H1 (cell line): ENCODE data around the gene USP10. TPM values are rescaled to one million over a fixed set of nuclear protein-coding genes. Genes with fewer than 3 reads are reported as not detected.

Source experiments
- CTCF ChIA-PET: fragments of 300-600 bp; sonication (Branson Sonifier 250); formaldehyde crosslinking; loops from one replicate; lab custom pipeline; 2021; ENCODE audit not compliant: partially characterized antibody; lab: Charles Lee
- POLR2A ChIA-PET: fragments of 300-600 bp; sonication (Branson Sonifier 250); formaldehyde crosslinking; loops from one replicate; lab custom pipeline; 2021; ENCODE audit warnings: inconsistent platforms; ENCODE audit not compliant: partially characterized antibody; lab: Charles Lee
- DNase-seq, 2 experiments: peaks; one replicate each; pipeline versions ENCODE4 v3.0.0 to v3.0.0-alpha.2; 2010 to 2022; ENCODE audit warnings: low spot score in 2 of 2, low read depth in 1 of 2, mixed read lengths in 1 of 2
- FAIRE-seq: peaks from 2 replicates; lab custom pipeline; 2011; peaks lifted over from hg19 to GRCh38; lab: Jason Lieb, UNC
- H2AFZ ChIP-seq: 2 replicates; pipeline ENCODE4 v1.8.1; 2012; ENCODE audit warnings: low read length, inconsistent platforms
- H2AK5ac ChIP-seq: 2 replicates; pipeline ENCODE4 v1.6.1; 2013; ENCODE audit warnings: low read depth, low read length
- H2BK120ac ChIP-seq: replicated peaks from 2 replicates; pipeline ENCODE3; 2013; ENCODE audit warnings: low read depth, low read length, inconsistent platforms
- H2BK12ac ChIP-seq: 2 replicates; pipeline ENCODE4 v1.6.1; 2013; ENCODE audit warnings: low read depth, low read length
- H2BK15ac ChIP-seq: 2 replicates; pipeline ENCODE4 v1.6.1; 2013; ENCODE audit warnings: low read length
- H2BK20ac ChIP-seq: 2 replicates; pipeline ENCODE4 v1.6.1; 2013; ENCODE audit warnings: low read length
- H2BK5ac ChIP-seq: 2 replicates; pipeline ENCODE4 v1.6.1; 2013; ENCODE audit warnings: low read depth, low read length
- H3K14ac ChIP-seq: 2 replicates; pipeline ENCODE4 v1.6.1; 2013; ENCODE audit warnings: inconsistent platforms; ENCODE audit not compliant: insufficient read length
- H3K18ac ChIP-seq: 2 replicates; pipeline ENCODE4 v1.6.1; 2013; ENCODE audit warnings: low read length; ENCODE audit errors: extremely low read depth
- H3K23ac ChIP-seq: 2 replicates; pipeline ENCODE4 v1.6.1; 2013; ENCODE audit warnings: inconsistent platforms; ENCODE audit not compliant: insufficient read length
- H3K23me2 ChIP-seq: 2 replicates; pipeline ENCODE4 v1.6.1; 2013; ENCODE audit warnings: low read depth, low read length
- H3K27ac ChIP-seq: 2 replicates; pipeline ENCODE4 v1.6.1; 2011; ENCODE audit warnings: low read depth, low read length, inconsistent platforms
- H3K27me3 ChIP-seq, 4 experiments: replicated peaks in 1 of 4; 1 replicate in 1 of 4; 2 replicates in 3 of 4; pipeline versions ENCODE4 v1.6.1 to v1.8.1; 2011 to 2013; ENCODE audit warnings: low read length in 3 of 4, mild to moderate bottlenecking in 3 of 4, inconsistent platforms in 2 of 4, mixed read lengths in 2 of 4, moderate library complexity in 1 of 4; ENCODE audit not compliant: control insufficient read depth in 3 of 4, insufficient read depth in 3 of 4; ENCODE audit errors: extremely low read depth in 1 of 4
- H3K36me3 ChIP-seq, 4 experiments: 2 replicates each; pipeline versions ENCODE4 v1.6.1 to v1.8.1; 2011 to 2013; ENCODE audit warnings: mild to moderate bottlenecking in 4 of 4, low read length in 3 of 4, moderate library complexity in 2 of 4, control low read depth in 1 of 4, inconsistent platforms in 1 of 4; ENCODE audit not compliant: insufficient read depth in 4 of 4, control insufficient read depth in 2 of 4
- H3K4ac ChIP-seq: replicated peaks from 2 replicates; pipeline ENCODE3; 2013; ENCODE audit warnings: low read length, low read depth, mixed read lengths, inconsistent platforms; ENCODE audit not compliant: insufficient read length
- H3K4me1 ChIP-seq, 4 experiments: replicated peaks in 1 of 4; 1 replicate in 1 of 4; 2 replicates in 3 of 4; pipeline versions ENCODE4 v1.6.1 to v1.8.1; 2011 to 2013; ENCODE audit warnings: low read length in 3 of 4, inconsistent platforms in 2 of 4, mixed read lengths in 1 of 4; ENCODE audit not compliant: insufficient read depth in 4 of 4, control insufficient read depth in 3 of 4
- H3K4me2 ChIP-seq, 2 experiments: 2 replicates each; pipeline versions ENCODE4 v1.6.1 to v1.8.1; 2011 to 2013; ENCODE audit warnings: low read depth in 2 of 2, low read length in 2 of 2, control low read depth in 1 of 2, inconsistent platforms in 1 of 2, mild to moderate bottlenecking in 1 of 2; ENCODE audit not compliant: insufficient read depth in 1 of 2
- H3K4me3 ChIP-seq, 4 experiments: fragments of 200-600, 300-600 bp in 1 of 4; sonication (generic), shearing (Covaris generic), sonication (Bioruptor Twin) in 1 of 4; 2 replicates each; pipeline versions ENCODE4 v1.5.1 to v1.8.1; 2011 to 2016; ENCODE audit warnings: low read length in 4 of 4, low read depth in 3 of 4, control low read depth in 2 of 4, inconsistent platforms in 2 of 4, mild to moderate bottlenecking in 2 of 4, mixed read lengths in 1 of 4, moderate library complexity in 1 of 4; ENCODE audit not compliant: insufficient read depth in 2 of 4; ENCODE audit errors: extremely low read depth in 1 of 4
- H3K56ac ChIP-seq: replicated peaks from 2 replicates; pipeline ENCODE3; 2013; ENCODE audit warnings: low read depth, mild to moderate bottlenecking, mixed read lengths, low read length, inconsistent platforms; ENCODE audit not compliant: insufficient read length
- H3K79me1 ChIP-seq: 2 replicates; pipeline ENCODE4 v1.6.1; 2013; ENCODE audit warnings: low read depth, low read length, control low read depth
- H3K79me2 ChIP-seq, 2 experiments: 2 replicates each; pipeline versions ENCODE4 v1.6.1 to v1.8.1; 2012 to 2013; ENCODE audit warnings: low read length in 2 of 2, mild to moderate bottlenecking in 2 of 2, inconsistent platforms in 1 of 2; ENCODE audit not compliant: insufficient read depth in 2 of 2, control insufficient read depth in 1 of 2
- H3K9ac ChIP-seq, 4 experiments: replicated peaks in 1 of 4; 1 replicate in 1 of 4; 2 replicates in 3 of 4; pipeline versions ENCODE4 v1.6.1 to v1.8.1; 2011 to 2013; ENCODE audit warnings: low read depth in 3 of 4, low read length in 3 of 4, control low read depth in 2 of 4, mild to moderate bottlenecking in 2 of 4, moderate library complexity in 2 of 4, inconsistent platforms in 1 of 4; ENCODE audit errors: extremely low read depth in 1 of 4
- H3K9me3 ChIP-seq, 2 experiments: 2 replicates each; pipeline versions ENCODE4 v1.6.1 to v1.8.1; 2012 to 2013; ENCODE audit warnings: mild to moderate bottlenecking in 2 of 2, moderate library complexity in 2 of 2, control low read depth in 1 of 2, inconsistent platforms in 1 of 2, low read depth in 1 of 2, low read length in 1 of 2, mixed read lengths in 1 of 2; ENCODE audit not compliant: insufficient read depth in 2 of 2
- H4K20me1 ChIP-seq, 2 experiments: replicated peaks in 1 of 2; 2 replicates each; pipeline versions ENCODE3 to v1.8.1; 2011 to 2013; ENCODE audit warnings: inconsistent platforms in 2 of 2, low read length in 2 of 2, mild to moderate bottlenecking in 1 of 2; ENCODE audit not compliant: insufficient read depth in 2 of 2, control insufficient read depth in 1 of 2
- H4K5ac ChIP-seq: 2 replicates; pipeline ENCODE4 v1.6.1; 2013; ENCODE audit warnings: low read length, low read depth, mixed read lengths, inconsistent platforms; ENCODE audit not compliant: insufficient read length
- H4K8ac ChIP-seq: 2 replicates; pipeline ENCODE4 v1.8.0; 2013; ENCODE audit warnings: mild to moderate bottlenecking, moderate library complexity, low read length, inconsistent platforms; ENCODE audit not compliant: insufficient read depth; ENCODE audit errors: extremely low read depth
- H4K91ac ChIP-seq: replicated peaks from 2 replicates; pipeline ENCODE3; 2013; ENCODE audit warnings: low read length, mixed read lengths, inconsistent platforms; ENCODE audit not compliant: insufficient read length
- CBX5 ChIP-seq: fragments of 300-800, 300-1000 bp; sonication (generic); IDR thresholded peaks from 2 replicates; pipeline ENCODE4 v1.7.1; 2016; ENCODE audit warnings: antibody characterized with exemption, low read length, low read depth
- CEBPB ChIP-seq: IDR thresholded peaks from 2 replicates; pipeline ENCODE4 v1.6.1; 2012; ENCODE audit warnings: low read depth, low read length
- CHD2 ChIP-seq: IDR thresholded peaks from 2 replicates; pipeline ENCODE4 v1.6.1; 2012; ENCODE audit warnings: low read length, improper control_type of control experiment
- EGR1 ChIP-seq: IDR thresholded peaks from 2 replicates; pipeline ENCODE4 v1.6.1; 2011; ENCODE audit warnings: low read depth, low read length, borderline replicate concordance
- EZH2 ChIP-seq: fragments of 200-600 bp; sonication (generic); IDR thresholded peaks from 2 replicates; pipeline ENCODE4 v1.7.1; 2012; ENCODE audit warnings: low read depth, mild to moderate bottlenecking, moderate library complexity, low read length, inconsistent platforms; ENCODE audit not compliant: severe bottlenecking
- JUND ChIP-seq: IDR thresholded peaks from 2 replicates; pipeline ENCODE4 v1.6.1; 2011; ENCODE audit warnings: mild to moderate bottlenecking, improper control_type of control experiment, low read length
- KDM4A ChIP-seq: IDR thresholded peaks from one replicate; pipeline ENCODE4 v1.7.1; 2012; ENCODE audit warnings: low read depth, mild to moderate bottlenecking, moderate library complexity, low read length, inconsistent platforms; ENCODE audit not compliant: severe bottlenecking
- SIN3A ChIP-seq, 2 experiments: IDR thresholded peaks in 1 of 2; conservative IDR thresholded peaks in 1 of 2; 2 replicates each; pipeline ENCODE4 v1.6.1; 2011 to 2012; ENCODE audit warnings: low read length in 2 of 2, improper control_type of control experiment in 1 of 2, low read depth in 1 of 2, mild to moderate bottlenecking in 1 of 2
- SRF ChIP-seq: IDR thresholded peaks from 2 replicates; pipeline ENCODE4 v1.6.1; 2011; ENCODE audit warnings: mild to moderate bottlenecking, low read depth, low read length, moderate library complexity
- TCF12 ChIP-seq: IDR thresholded peaks from 2 replicates; pipeline ENCODE4 v1.6.1; 2011; ENCODE audit warnings: low read depth, mild to moderate bottlenecking, low read length
- polyA plus RNA-seq, 7 experiments: library from polyadenylated mRNA; depleted of rRNA in 3 of 7; stranded (reverse) in 5 of 7; unstranded in 2 of 7; fragments of >200 nt in 5 of 7; fragments of 200-250 nt in 2 of 7; gene quantifications; 1 replicate in 5 of 7; 2 replicates in 1 of 7; 4 replicates in 1 of 7; pipeline versions ENCODE4 v1.2.1 to v1.2.3, GENCODE V29; 2011 to 2013; ENCODE audit warnings: missing spikeins in 2 of 7, mixed read lengths in 2 of 7
- total RNA-seq: library from RNA; stranded (reverse); fragmentation: NEBNext Ultra II Directional; extraction: Animal tissue kit (Norgen Biotek cat#: 25700); gene quantifications from 2 replicates; pipeline ENCODE4 v1.2.1, GENCODE V29; 2021

Gene USP10
- total and polyA plus RNA-seq, 2 of the 8 experiments (the other 6 are each of a cell fraction or from before 2014, with no cell fraction given): 171 to 195 TPM

DNA sequence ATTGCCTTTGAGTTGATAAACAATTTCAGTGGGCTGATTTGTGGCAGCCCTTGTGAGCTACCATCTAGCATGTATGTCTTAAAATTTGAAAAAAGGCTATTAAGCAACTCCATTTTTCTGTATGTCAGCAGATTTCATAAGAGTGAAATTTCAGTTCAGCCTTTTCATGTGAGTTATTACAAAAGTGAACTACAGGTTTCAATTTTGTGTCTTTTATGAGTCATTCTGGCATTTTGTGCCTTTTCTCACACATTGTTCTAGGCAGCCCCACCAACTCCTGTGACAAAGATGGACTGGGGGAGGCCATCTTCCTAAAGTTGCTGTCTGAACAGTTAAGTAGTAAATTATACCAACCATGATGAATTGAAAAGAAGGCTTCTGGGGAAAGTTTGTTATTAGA, 52.1 kb downstream of the USP10 start:
- Histone ChIP-seq H2BK15ac (no peak overlapping the region), H3K4me1 (no peaks in the 10 kb centered on the region), H2BK5ac (no peak overlapping the region), H4K20me1 (peaks cover 21 to 28% of the 10 kb centered on the region in 2 experiments), H3K27me3 (no peaks in the 10 kb centered on the region), H2BK12ac (no peak overlapping the region), H4K8ac (no peak overlapping the region), H3K23me2 (no peaks in the 10 kb centered on the region), H2BK120ac (no peak overlapping the region), H3K14ac (no peak overlapping the region), H3K4me2 (no peak overlapping the region), H3K79me1 (peaks cover 11% of the 10 kb centered on the region), H3K56ac (no peak overlapping the region), H3K4ac (no peak overlapping the region), H3K36me3 (no peaks in the 10 kb centered on the region; a peak in 2 of 8 replicates), H3K9me3 (no peaks in the 10 kb centered on the region), H2AK5ac (no peak overlapping the region), H3K4me3 (no peak overlapping the region), H3K27ac (no peak overlapping the region), H3K9ac (no peak overlapping the region), H2BK20ac (no peak overlapping the region), H4K5ac (no peak overlapping the region), H3K23ac (no peak overlapping the region), H4K91ac (no peak overlapping the region), H3K18ac (no peak overlapping the region), H3K79me2 (peaks cover 5 to 97% of the 10 kb centered on the region in 2 experiments), H2AFZ (no peak overlapping the region)
- TF ChIP-seq CBX5: no peak
- no peak for TF ChIP-seq EGR1
- no peak for TF ChIP-seq CEBPB
- no peak for TF ChIP-seq KDM4A
- TF ChIP-seq SRF: no peak
- no peak for TF ChIP-seq JUND
- TF ChIP-seq EZH2: no peak
- no peak for TF ChIP-seq TCF12
- TF ChIP-seq CHD2: no peak
- TF ChIP-seq SIN3A (conservative IDR thresholded peaks at IDR 0.05 in 1 of 2, IDR thresholded peaks at IDR 0.05 in 1 of 2; ENCODE audit: low read depth in 1 of 2, low read length in 2 of 2): no peak
- DNase-seq (peak in 1 of 2 experiments; percentile 7), FAIRE-seq (no peak)
- ChIA-PET POLR2A (no interaction called here), CTCF (interaction anchor here (2.2 to 8.3 kb wide), 4 partner anchors 15 to 219 kb away, joined by 9 to 137 read pairs (median 94); no protein-coding TSS in a partner anchor)
